Spinal cord (tissue), 10 donors: ENCODE results near the gene OR52I2. TPM values are rescaled to one million over a fixed set of nuclear protein-coding genes. Genes with fewer than 3 reads are reported as not detected.

ENCODE experiments used
- DNase-seq, 6 donors: peaks; one replicate each; pipeline versions ENCODE4 v3.0.0 to v3.0.0-alpha.2; 2013 to 2015; ENCODE audit warnings: low spot score in 6 of 6, low read depth in 4 of 6
- H3K27ac ChIP-seq: one replicate; pipeline ENCODE4 v1.5.1; 2013; ENCODE audit warnings: low read depth, low read length, control low read depth
- H3K27me3 ChIP-seq: one replicate; pipeline ENCODE4 v1.6.1; 2013; ENCODE audit warnings: low read length; ENCODE audit not compliant: control insufficient read depth, insufficient read depth
- H3K36me3 ChIP-seq: one replicate; pipeline ENCODE4 v1.6.1; 2013; ENCODE audit warnings: low read length; ENCODE audit not compliant: control insufficient read depth, insufficient read depth
- H3K4me1 ChIP-seq: one replicate; pipeline ENCODE4 v1.6.1; 2013; ENCODE audit warnings: low read length; ENCODE audit not compliant: control insufficient read depth, insufficient read depth
- H3K4me3 ChIP-seq: one replicate; pipeline ENCODE4 v1.5.1; 2013; ENCODE audit warnings: low read depth, low read length, control low read depth
- H3K9me3 ChIP-seq: one replicate; pipeline ENCODE4 v1.6.1; 2013; ENCODE audit warnings: low read length; ENCODE audit not compliant: control insufficient read depth, insufficient read depth
- WGBS: methylation state at CpG from one replicate; pipeline ENCODE4 v1.1.5; 2013; ENCODE audit warnings: missing lambda C conversion rate; ENCODE audit not compliant: insufficient coverage; 5-methylcytosine and 5-hydroxymethylcytosine counted together
- polyA plus RNA-seq, 2 donors: library from polyadenylated mRNA; unstranded; fragments of 120-200 nt; gene quantifications; one replicate each; pipeline ENCODE4 v1.2.1, GENCODE V29; 2013; ENCODE audit not compliant: insufficient read length in 2 of 2
- total RNA-seq, 2 donors: library from RNA; depleted of rRNA in 1 of 2; stranded (reverse); fragments of 120-200 nt in 1 of 2; fragments of >200 nt in 1 of 2; gene quantifications; one replicate each; pipeline versions ENCODE4 v1.2.3 to v1.2.4, GENCODE V29; 2013 to 2014
- donor health status: healthy.

Gene OR52I2
- total and polyA plus RNA-seq, 4 donors: not detected

DNA sequence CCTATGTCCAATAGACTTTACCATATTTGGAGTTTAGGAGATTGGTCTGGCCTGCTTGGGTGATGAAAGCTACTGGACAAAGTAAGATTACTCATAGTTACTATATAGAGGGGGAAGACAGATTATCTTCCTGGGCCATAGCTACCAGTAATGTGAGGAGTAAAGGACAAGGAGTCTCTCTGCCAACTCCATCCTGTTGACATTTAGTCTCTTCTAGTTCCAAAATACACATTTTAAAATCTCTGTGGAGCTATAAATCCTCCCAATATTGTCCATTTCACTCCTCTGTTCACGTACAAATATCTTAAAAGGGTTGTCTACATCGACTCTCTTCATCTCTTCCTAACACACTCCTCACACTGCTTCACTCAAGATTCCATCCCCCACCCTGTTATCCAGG, 54.6 kb downstream of the OR52I2 start:
- Histone ChIP-seq H3K27me3 (no peaks in the 10 kb centered on the region), H3K4me3 (no peak overlapping the region), H3K36me3 (no peaks in the 10 kb centered on the region), H3K9me3 (no peaks in the 10 kb centered on the region), H3K27ac (no peak overlapping the region), H3K4me1 (peaks cover 8% of the 10 kb centered on the region)
- 63% methylated on average over 2 of the region's 2 CpGs for WGBS
- no peak for DNase-seq

DNA sequence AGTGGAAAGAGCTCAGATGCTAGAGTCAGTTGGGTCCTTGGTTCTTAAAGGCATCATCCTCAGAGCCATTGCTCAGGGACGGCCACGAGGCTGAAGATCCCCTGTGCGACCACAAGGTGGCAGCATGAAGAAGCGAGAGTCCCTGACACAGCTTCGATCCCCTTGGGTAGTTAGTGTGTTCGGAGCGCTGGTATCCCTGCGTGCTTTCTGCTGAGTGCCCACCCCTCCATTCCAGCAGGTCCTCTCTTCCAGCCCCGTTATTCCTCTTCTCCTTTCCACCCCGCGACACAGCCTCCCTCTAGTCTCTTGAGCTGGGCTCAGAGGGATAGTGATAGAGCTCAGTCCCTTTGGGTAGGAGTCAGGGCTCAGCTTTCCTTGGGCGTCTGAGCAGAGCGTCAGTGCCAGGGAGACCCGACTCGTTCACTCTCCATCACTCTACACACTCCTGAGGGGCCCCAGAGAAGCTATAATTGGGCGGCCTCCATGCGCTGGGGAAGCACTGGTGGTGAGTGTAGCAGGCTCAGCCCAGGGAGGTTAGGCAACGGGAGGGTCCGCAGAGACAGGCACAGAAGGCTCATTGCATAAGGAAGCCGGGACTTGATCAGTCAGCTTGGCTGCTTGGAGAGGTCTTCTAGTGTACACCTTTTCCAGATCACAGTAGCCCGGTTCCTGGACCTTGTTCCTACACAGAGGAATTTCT, 55.6 kb downstream of the OR52I2 start, which contains the start of gene OR51D1:
OR51D1 (plus strand) TSS at position 516 of the 700 bp plus-strand sequence. CDS start 2,314 bp downstream, outside the sequence.
- 65% methylated on average over 9 of the region's 21 CpGs for WGBS

DNA sequence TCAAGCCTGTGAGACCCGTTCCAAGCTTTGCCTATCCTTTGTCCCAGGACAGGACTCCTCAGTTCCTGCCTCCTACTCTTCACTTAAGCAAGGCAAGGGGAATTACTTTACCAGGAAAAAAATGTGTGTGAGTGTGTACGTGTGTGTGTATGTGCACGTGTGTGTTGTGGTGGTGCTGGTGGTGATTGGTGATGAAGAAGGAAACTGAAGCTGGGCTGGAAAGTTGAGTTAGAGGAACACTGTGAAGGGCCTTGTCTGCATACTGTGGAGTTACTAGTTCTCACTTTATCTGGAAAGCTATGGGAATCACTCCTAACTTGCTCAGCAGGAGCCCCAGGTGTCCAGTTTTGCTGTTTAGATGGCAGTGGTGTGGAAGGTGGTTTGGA, 56.1 kb downstream of the OR52I2 start:
- Histone ChIP-seq H3K27me3 (no peaks in the 10 kb centered on the region), H3K4me3 (no peak overlapping the region), H3K36me3 (no peaks in the 10 kb centered on the region), H3K27ac (no peak overlapping the region), H3K9me3 (no peaks in the 10 kb centered on the region), H3K4me1 (peaks cover 8% of the 10 kb centered on the region)
- 88% methylated on average over 3 of the region's 3 CpGs for WGBS
- no peak for DNase-seq

More for the DNA sequence above, 55.6 kb downstream of the OR52I2 start, which contains the start of gene OR51D1:
- Histone ChIP-seq H3K4me1 (peaks cover 8% of the 10 kb centered on the region), H3K9me3 (no peaks in the 10 kb centered on the region), H3K27ac (no peak within 1 kb of the TSS), H3K4me3 (no peak within 1 kb of the TSS), H3K27me3 (no peaks in the 10 kb centered on the region), H3K36me3 (no peaks in the 10 kb centered on the region)
- DNase-seq: peak; percentile 26 to 93 (median 54)

- Histone ChIP-seq H3K36me3 (no peaks in the 10 kb centered on the region), H3K4me1 (peaks cover 8% of the 10 kb centered on the region), H3K9me3 (no peaks in the 10 kb centered on the region), H3K4me3 (no peak overlapping the region), H3K27me3 (no peaks in the 10 kb centered on the region), H3K27ac (no peak overlapping the region)
- WGBS: 92% methylated on average over 5 of the region's 6 CpGs
- DNase-seq: no peak
These were observed 58.4 kb downstream of the OR52I2 start for GRCh38 chr11:4639931-4640330.

DNA sequence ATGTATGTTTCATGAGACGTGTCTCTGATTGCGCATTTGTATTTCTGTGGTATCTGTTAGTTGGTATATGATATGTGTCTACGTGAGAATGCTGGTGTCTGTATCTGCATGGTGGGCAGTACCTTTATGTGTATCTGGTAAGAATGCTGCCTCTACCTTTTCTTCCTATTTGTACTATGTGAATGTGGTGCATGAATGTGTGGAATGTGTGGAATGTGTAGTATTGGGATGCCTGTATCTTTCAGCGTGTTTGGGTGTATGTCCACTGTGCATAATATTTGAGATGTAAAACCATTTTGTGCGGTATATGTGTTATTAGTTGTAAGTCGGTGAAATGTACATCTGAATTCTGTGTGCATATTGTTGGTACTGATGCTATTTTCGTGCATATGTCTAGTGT, 60.0 kb downstream of the OR52I2 start:
- Histone ChIP-seq H3K9me3 (no peaks in the 10 kb centered on the region), H3K27me3 (no peaks in the 10 kb centered on the region), H3K27ac (no peak overlapping the region), H3K4me3 (no peak overlapping the region), H3K36me3 (no peaks in the 10 kb centered on the region), H3K4me1 (peaks cover 8% of the 10 kb centered on the region)
- 95% methylated on average over 7 of the region's 7 CpGs for WGBS
- no peak for DNase-seq

GRCh38 chr11:4642043-4642442, 60.5 kb downstream of the OR52I2 start:
- no peaks in the 10 kb centered on the region for H3K36me3 ChIP-seq
- no peak overlapping the region for H3K27ac ChIP-seq
- no peak for DNase-seq
- no peaks in the 10 kb centered on the region for H3K27me3 ChIP-seq
- peaks cover 4% of the 10 kb centered on the region for H3K4me1 ChIP-seq
- H3K9me3 ChIP-seq: no peaks in the 10 kb centered on the region
- 83% methylated on average over 6 of the region's 7 CpGs for WGBS
- no peak overlapping the region for H3K4me3 ChIP-seq

Other genes with a start within 250 kb of the OR52I2 start
- not detected for gene OR52B4, start 213.4 kb upstream of the OR52I2 start, total RNA-seq
- gene OR52B4, start 213.4 kb upstream of the OR52I2 start, polyA plus RNA-seq: not detected
- 10 to 100 TPM; 10.1 to 28.2 TPM for gene TRIM21, start 188.0 kb upstream of the OR52I2 start, total RNA-seq
- 1 to 10 TPM; 6.9 to 7.6 TPM for gene TRIM21, start 188.0 kb upstream of the OR52I2 start, polyA plus RNA-seq
- gene OR52K2, start 132.4 kb upstream of the OR52I2 start, total RNA-seq: under 1 TPM in 1 of 2 donors, not detected in 1; 0.30 TPM
- gene OR52K2, start 132.4 kb upstream of the OR52I2 start, polyA plus RNA-seq: not detected
- under 1 TPM; under 0.01 to 0.06 TPM for gene OR52K1, start 99.1 kb upstream of the OR52I2 start, total RNA-seq
- gene OR52K1, start 99.1 kb upstream of the OR52I2 start, polyA plus RNA-seq: under 1 TPM; 0.11 to 0.35 TPM
- gene OR52M1, start 36.6 kb upstream of the OR52I2 start, total RNA-seq: not detected
- gene OR52M1, start 36.6 kb upstream of the OR52I2 start, polyA plus RNA-seq: not detected
- not detected for gene OR52I1, start 12.3 kb downstream of the OR52I2 start, total RNA-seq
- gene OR52I1, start 12.3 kb downstream of the OR52I2 start, polyA plus RNA-seq: under 1 TPM in 1 of 2 donors, not detected in 1; 0.08 TPM
- 10 to 100 TPM; 11.3 to 15.5 TPM for gene TRIM68, start 26.5 kb downstream of the OR52I2 start, total RNA-seq
- 10 to 100 TPM; 14.0 to 16.3 TPM for gene TRIM68, start 26.5 kb downstream of the OR52I2 start, polyA plus RNA-seq
- not detected for gene OR51D1, start 55.7 kb downstream of the OR52I2 start, total RNA-seq
- not detected for gene OR51D1, start 55.7 kb downstream of the OR52I2 start, polyA plus RNA-seq
- 1 to 10 TPM in 1 of 2 donors, under 1 TPM in 1; 0.40 to 1.8 TPM for gene OR51E1, start 62.2 kb downstream of the OR52I2 start, total RNA-seq
- gene OR51E1, start 62.2 kb downstream of the OR52I2 start, polyA plus RNA-seq: under 1 TPM; 0.11 to 0.29 TPM
- gene OR51E2, start 116.1 kb downstream of the OR52I2 start, total RNA-seq: under 1 TPM; 0.39 to 0.40 TPM
- gene OR51E2, start 116.1 kb downstream of the OR52I2 start, polyA plus RNA-seq: under 1 TPM; 0.26 to 0.35 TPM
- not detected for gene MMP26, start 123.0 kb downstream of the OR52I2 start, total RNA-seq
- gene MMP26, start 123.0 kb downstream of the OR52I2 start, polyA plus RNA-seq: under 1 TPM; 0.17 to 0.27 TPM
- not detected for gene OR51F1, start 188.2 kb downstream of the OR52I2 start, total RNA-seq
- not detected for gene OR51F1, start 188.2 kb downstream of the OR52I2 start, polyA plus RNA-seq
- not detected for gene OR52R1, start 222.6 kb downstream of the OR52I2 start, total RNA-seq
- gene OR52R1, start 222.6 kb downstream of the OR52I2 start, polyA plus RNA-seq: not detected
- not detected for gene OR51F2, start 239.6 kb downstream of the OR52I2 start, total RNA-seq
- not detected for gene OR51F2, start 239.6 kb downstream of the OR52I2 start, polyA plus RNA-seq